Stomach (tissue), 9 donors: ENCODE results near the gene FCAMR. TPM values are rescaled to one million over a fixed set of nuclear protein-coding genes. Genes with fewer than 3 reads are reported as not detected.

ENCODE experiments used
- DNase-seq, 2 donors: peaks; one replicate each; pipeline versions ENCODE4 v3.0.0 to v3.0.0-alpha.2; 2013 to 2019
- H3K27ac ChIP-seq, 5 donors: fragments of 200-600 bp in 4 of 5; sonication (generic) in 4 of 5; one replicate each; pipeline ENCODE4 v1.5.1; 2013 to 2019; ENCODE audit warnings: mild to moderate bottlenecking in 1 of 5, moderate library complexity in 1 of 5
- H3K27me3 ChIP-seq, 3 donors: fragments of 200-600 bp; sonication (generic); one replicate each; pipeline ENCODE4 v1.5.1; 2017 to 2019; ENCODE audit warnings: mixed run types in 1 of 3
- H3K36me3 ChIP-seq, 4 donors: fragments of 200-600 bp; sonication (generic); 1 replicate in 3 of 4; 2 replicates in 1 of 4; pipeline ENCODE4 v1.5.1; 2016 to 2019
- H3K4me1 ChIP-seq, 4 donors: fragments of 200-600 bp; sonication (generic); one replicate each; pipeline ENCODE4 v1.5.1; 2016 to 2019
- H3K4me3 ChIP-seq, 4 donors: fragments of 200-600 bp; sonication (generic) in 3 of 4; one replicate each; pipeline ENCODE4 v1.5.1; 2016 to 2019; ENCODE audit warnings: mild to moderate bottlenecking in 1 of 4
- H3K9me3 ChIP-seq, 4 donors: fragments of 200-600 bp; sonication (generic); one replicate each; pipeline ENCODE4 v1.5.1; 2016 to 2019
- EP300 ChIP-seq: sonication (generic); formaldehyde crosslinking; IDR thresholded peaks from one replicate; pipeline ENCODE4 v1.6.1; 2017; ENCODE audit warnings: antibody characterized with exemption
- POLR2A ChIP-seq, 4 donors: fragments of 450-650 bp; IDR thresholded peaks; one replicate each; pipeline ENCODE4 v1.6.1; 2016; ENCODE audit warnings: antibody characterized with exemption in 4 of 4, control low read depth in 2 of 4, mild to moderate bottlenecking in 1 of 4, moderate library complexity in 1 of 4
- POLR2AphosphoS5 ChIP-seq, 3 donors: sonication (generic); formaldehyde crosslinking; IDR thresholded peaks; one replicate each; pipeline ENCODE4 v1.6.1; 2016; ENCODE audit warnings: antibody characterized with exemption in 3 of 3
- WGBS, 5 donors: extraction: QIAGEN DNeasy Blood & Tissue Kit in 3 of 5; methylation state at CpG; one replicate each; pipeline versions ENCODE4 v1.1.5 to v1.1.7; 2013 to 2018; 5-methylcytosine and 5-hydroxymethylcytosine counted together
- intact Hi-C: fragments of 100-400 bp; cut with DNase I; formaldehyde crosslinking; loops from one replicate; pipeline ENCODE4 v1.15.1; 2023; ENCODE audit warnings: low total_unique reads
- polyA plus RNA-seq, 3 donors: library from polyadenylated mRNA; stranded (reverse); fragments of 200-250 nt; gene quantifications; one replicate each; pipeline ENCODE4 v1.2.3, GENCODE V29; 2013
- total RNA-seq, 5 donors: library from RNA; depleted of rRNA; stranded (reverse); fragments of >200 nt; gene quantifications; one replicate each; pipeline versions ENCODE4 v1.1.0 to v1.2.3, GENCODE V29; 2014 to 2016
- TF ChIP-seq, protein P1 (sequence below), 7 experiments: fragments of 450-650 bp in 4 of 7; fragments of 200-600 bp in 3 of 7; sonication (generic) in 3 of 7; IDR thresholded peaks; one replicate each; pipeline ENCODE4 v1.5.1; 2016 to 2019; ENCODE audit warnings: antibody characterized with exemption in 7 of 7, control low read depth in 2 of 7, mild to moderate bottlenecking in 1 of 7
- donor health status: healthy with polysubstance abuse.
- donor health status: Bipolar disorder and iron deficiency.
- donor health status: healthy.

FCAMR gene
- total and polyA plus RNA-seq, 8 donors, result 0.30 to 0.58 (median 0.37) TPM; not detected in 5

DNA sequence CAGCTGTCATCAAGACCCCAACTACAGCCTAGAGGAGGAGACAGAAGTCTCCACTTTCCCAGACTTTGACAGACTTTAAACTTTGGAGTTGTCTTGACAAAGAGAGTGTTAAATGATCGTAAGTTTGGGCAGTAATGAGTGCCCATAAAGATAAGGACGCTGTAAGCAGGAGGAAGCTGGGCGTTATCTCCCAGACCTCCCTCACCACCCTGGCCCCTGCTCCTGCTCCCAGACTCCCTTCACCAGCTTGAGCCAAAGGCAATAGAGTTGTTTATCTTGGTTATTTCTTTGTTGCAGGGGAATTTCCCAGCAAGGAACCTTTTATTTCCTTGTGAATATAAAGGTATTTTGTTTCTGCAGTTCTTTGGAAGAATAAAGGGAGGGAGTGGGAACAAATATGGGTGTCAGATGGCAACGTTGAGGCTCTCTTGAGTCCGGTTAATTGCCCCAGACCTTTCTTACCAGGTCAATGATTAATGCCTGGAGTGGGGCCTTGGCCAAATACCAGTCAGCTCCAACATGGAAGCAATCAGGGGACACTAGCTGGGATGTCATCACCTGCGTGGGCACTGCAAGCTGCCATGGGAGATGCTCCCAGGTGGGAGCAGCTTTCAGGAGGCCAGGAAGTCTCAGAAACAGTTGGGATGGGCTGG is 28.4 kb downstream of the FCAMR start:
- intact Hi-C loops, result no loop called here
- Histone ChIP-seq H3K4me1 (peaks cover 22 to 58% (median 23%) of the 10 kb centered on the region in 4 donors), H3K27me3 (peaks cover 0 to 6% (median 0%) of the 10 kb centered on the region in 3 donors), H3K27ac (peak overlapping the region; percentile 58 to 85 (median 79)), H3K36me3 (peaks cover 0 to 32% (median 11%) of the 10 kb centered on the region in 4 donors), H3K4me3 (peak overlapping the region in 1 of 4 donors; percentile 62), H3K9me3 (no peaks in the 10 kb centered on the region)
- DNase-seq, result peak; percentile 71 to 75
- WGBS, 5 donors, result 16 to 36% (median 20%) methylated on average over 6 of the region's 6 CpGs
- TF ChIP-seq, protein P1, sequence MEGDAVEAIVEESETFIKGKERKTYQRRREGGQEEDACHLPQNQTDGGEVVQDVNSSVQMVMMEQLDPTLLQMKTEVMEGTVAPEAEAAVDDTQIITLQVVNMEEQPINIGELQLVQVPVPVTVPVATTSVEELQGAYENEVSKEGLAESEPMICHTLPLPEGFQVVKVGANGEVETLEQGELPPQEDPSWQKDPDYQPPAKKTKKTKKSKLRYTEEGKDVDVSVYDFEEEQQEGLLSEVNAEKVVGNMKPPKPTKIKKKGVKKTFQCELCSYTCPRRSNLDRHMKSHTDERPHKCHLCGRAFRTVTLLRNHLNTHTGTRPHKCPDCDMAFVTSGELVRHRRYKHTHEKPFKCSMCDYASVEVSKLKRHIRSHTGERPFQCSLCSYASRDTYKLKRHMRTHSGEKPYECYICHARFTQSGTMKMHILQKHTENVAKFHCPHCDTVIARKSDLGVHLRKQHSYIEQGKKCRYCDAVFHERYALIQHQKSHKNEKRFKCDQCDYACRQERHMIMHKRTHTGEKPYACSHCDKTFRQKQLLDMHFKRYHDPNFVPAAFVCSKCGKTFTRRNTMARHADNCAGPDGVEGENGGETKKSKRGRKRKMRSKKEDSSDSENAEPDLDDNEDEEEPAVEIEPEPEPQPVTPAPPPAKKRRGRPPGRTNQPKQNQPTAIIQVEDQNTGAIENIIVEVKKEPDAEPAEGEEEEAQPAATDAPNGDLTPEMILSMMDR (IDR thresholded peaks at IDR 0.05), result no peak
- peak in 2 of 3 donors; percentile 61 to 73 for TF ChIP-seq POLR2AphosphoS5 (IDR thresholded peaks at IDR 0.05)

DNA sequence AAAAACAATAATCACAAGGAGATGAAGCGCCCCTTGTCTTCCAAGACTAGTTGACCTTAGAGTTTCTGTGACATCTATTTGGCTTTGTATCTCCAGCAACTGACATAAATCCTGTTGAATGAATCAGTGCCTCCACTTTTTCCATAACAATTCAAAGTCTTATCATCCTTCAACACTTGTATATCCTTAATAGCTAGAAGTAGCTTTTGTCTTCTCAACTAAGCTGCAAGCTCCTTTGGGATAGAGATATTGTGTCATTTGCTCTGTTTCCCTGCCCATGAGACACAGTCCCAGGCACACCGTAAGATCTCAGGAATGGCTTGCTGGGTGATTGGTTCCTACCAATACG is 29.7 kb downstream of the FCAMR start:
- Histone ChIP-seq H3K4me1 (peaks cover 22 to 60% (median 23%) of the 10 kb centered on the region in 4 donors), H3K9me3 (no peaks in the 10 kb centered on the region), H3K27ac (peak overlapping the region in 4 of 5 donors; percentile 6 to 85 (median 40)), H3K4me3 (peak overlapping the region in 1 of 4 donors; percentile 62), H3K27me3 (peaks cover 0 to 6% (median 0%) of the 10 kb centered on the region in 3 donors), H3K36me3 (peaks cover 0 to 45% (median 15%) of the 10 kb centered on the region in 4 donors)
- intact Hi-C loops, result no loop called here
- WGBS, 5 donors, result 68 to 88% (median 81%) methylated on average over 3 of the region's 3 CpGs
- DNase-seq, result no peak
- TF ChIP-seq, protein P1 (IDR thresholded peaks at IDR 0.05), result no peak
- TF ChIP-seq POLR2A (IDR thresholded peaks at IDR 0.05) (no peak), POLR2AphosphoS5 (IDR thresholded peaks at IDR 0.05) (no peak), EP300 (no peak)

DNA sequence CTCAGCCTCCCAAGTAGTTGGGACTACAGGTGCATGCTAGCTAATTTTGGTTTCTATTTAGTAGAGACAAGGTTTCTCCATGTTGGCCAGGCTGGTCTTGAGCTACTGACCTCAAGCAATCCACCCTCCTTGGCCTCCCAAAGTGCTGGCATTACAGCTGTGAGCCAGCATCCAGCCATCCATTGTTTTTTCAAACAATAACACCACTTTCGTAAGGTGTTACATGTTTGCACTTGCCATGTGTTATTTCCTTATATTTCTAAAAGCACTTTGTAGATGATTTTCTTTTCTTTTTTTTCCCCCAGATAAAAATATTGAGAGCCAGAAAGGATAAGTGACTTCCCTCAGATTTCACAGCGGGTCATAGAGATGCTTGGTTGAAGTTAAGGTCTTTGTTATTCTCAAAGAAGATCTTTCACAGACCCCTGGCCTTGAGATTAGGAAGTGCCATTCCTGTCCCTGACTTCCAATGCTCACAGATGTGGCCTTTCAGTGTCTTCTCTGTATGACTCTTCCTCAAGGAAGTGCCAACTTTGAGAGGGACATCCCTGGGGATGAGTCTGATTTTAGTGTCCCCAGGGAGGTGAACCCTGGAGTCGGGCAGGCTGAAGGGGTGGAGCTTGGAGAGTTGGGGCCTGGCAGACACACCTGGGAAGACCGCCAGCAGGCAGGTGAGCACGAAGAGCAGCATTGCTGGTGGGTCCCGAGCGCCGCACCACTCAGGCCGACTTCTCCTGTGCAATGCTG is 30.2 kb downstream of the FCAMR start:
- DNase-seq, result peak in 1 of 2 donors; percentile 66

DNA sequence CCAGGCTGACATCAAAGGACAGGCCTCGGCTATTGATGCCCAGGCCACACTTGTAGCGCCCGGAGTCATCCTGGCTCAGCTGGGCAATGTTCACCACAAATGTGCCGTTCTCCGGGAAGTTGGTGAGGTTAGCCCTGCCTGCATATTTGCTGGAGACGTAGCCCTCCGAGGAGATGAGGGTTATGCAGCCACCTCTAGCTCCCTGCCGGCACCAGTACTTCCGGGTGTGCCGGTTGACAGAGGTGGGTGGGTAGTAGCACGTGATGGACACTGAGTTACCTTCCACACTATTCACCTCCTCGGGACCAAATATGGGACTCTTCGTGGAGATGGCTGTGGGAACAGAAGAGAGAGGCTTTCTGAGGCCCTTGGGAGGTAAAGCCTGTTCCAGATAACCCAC is 31.1 kb downstream of the FCAMR start:
- peak overlapping the region in 2 of 5 donors; percentile 17 to 33 for H3K27ac ChIP-seq
- no peaks in the 10 kb centered on the region for H3K9me3 ChIP-seq
- peak overlapping the region in 1 of 4 donors; percentile 30 for H3K4me3 ChIP-seq
- WGBS, 5 donors, result 56 to 90% (median 74%) methylated on average over 13 of the region's 13 CpGs
- no peak for DNase-seq
- peaks cover 0 to 60% (median 21%) of the 10 kb centered on the region in 4 donors for H3K36me3 ChIP-seq
- intact Hi-C loops, result no loop called here
- peaks cover 22 to 65% (median 23%) of the 10 kb centered on the region in 4 donors for H3K4me1 ChIP-seq
- peaks cover 0 to 3% (median 0%) of the 10 kb centered on the region in 3 donors for H3K27me3 ChIP-seq
- TF ChIP-seq EP300 (no peak), POLR2AphosphoS5 (IDR thresholded peaks at IDR 0.05) (no peak), POLR2A (IDR thresholded peaks at IDR 0.05) (no peak)
- TF ChIP-seq, protein P1 (IDR thresholded peaks at IDR 0.05), result no peak

More for the DNA sequence above, 30.2 kb downstream of the FCAMR start:
- no peaks in the 10 kb centered on the region for H3K9me3 ChIP-seq
- H3K27ac ChIP-seq, result peak overlapping the region; percentile 6 to 85 (median 22)
- TF ChIP-seq, protein P1 (IDR thresholded peaks at IDR 0.05), result no peak
- TF ChIP-seq POLR2A (IDR thresholded peaks at IDR 0.05) (no peak), EP300 (no peak), POLR2AphosphoS5 (IDR thresholded peaks at IDR 0.05) (no peak)
- H3K36me3 ChIP-seq, result peaks cover 0 to 51% (median 17%) of the 10 kb centered on the region in 4 donors
- H3K27me3 ChIP-seq, result peaks cover 0 to 6% (median 0%) of the 10 kb centered on the region in 3 donors
- peaks cover 22 to 65% (median 23%) of the 10 kb centered on the region in 4 donors for H3K4me1 ChIP-seq
- intact Hi-C loops, result no loop called here
- WGBS, 5 donors, result 37 to 73% (median 42%) methylated on average over 9 of the region's 9 CpGs
- H3K4me3 ChIP-seq, result peak overlapping the region in 1 of 4 donors; percentile 30
